Measurements from ENCODE around the gene HK1. TPM values are rescaled to one million over a fixed set of nuclear protein-coding genes. Genes with fewer than 3 reads are reported as not detected.

HK1 gene
- total and polyA plus RNA-seq, 2 donors (not counting 1 experiment from before 2014, with no cell fraction given), result 60.6 to 172 TPM

DNA sequence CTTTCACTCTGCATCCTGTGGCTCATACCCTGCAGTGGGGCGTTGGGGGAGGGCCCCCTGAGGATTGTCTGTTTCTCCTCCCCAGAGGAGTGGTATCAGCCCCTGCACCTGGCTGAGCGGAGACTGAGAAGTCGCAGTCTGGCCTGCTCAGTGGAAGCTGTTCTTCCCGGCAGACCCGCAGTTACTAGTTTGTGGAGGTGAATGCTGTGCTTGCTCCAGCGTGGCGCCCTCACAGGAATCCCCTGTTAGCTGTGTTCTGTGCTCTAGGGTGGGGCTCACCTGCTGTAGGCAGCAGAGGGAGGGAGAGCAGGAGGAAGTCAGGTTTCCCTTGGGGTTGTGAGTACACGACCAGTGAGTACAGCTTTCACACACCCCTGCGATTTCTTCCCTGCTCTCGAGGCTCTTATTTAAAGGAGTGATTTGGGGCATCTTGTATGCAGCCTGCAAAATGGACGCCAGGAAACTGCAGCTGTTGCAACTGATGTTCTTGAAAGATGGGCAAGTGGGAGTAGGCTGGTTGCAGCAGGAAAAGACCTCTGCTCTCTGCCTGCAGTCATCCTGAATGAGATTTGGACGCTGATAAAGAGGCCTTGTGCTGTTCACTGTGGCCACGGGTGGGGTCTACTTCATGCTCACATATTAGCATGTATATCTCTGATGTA, 66.4 kb downstream of the HK1 start:
- Histone ChIP-seq H2AFZ (ENCODE audit: low read length) (no peak overlapping the region), H3K79me2 (ENCODE audit: control insufficient read depth, insufficient read depth, low read length) (peaks cover 53% of the 10 kb centered on the region), H3K9me3 (ENCODE audit: control insufficient read depth, insufficient read depth, low read depth, low read length) (no peaks in the 10 kb centered on the region), H3K36me3 (ENCODE audit: control insufficient read depth, insufficient read depth, low read length) (peaks cover 12% of the 10 kb centered on the region), H3K27ac (ENCODE audit: insufficient read depth, low read length) (no peak overlapping the region), H3K4me2 (ENCODE audit: extremely low read depth, insufficient read depth, low read length) (no peak overlapping the region), H3K4me3 (replicated peaks in 1 of 4; ENCODE audit: control extremely low read depth in 1 of 4, insufficient read depth in 1 of 4, low read depth in 3 of 4, low read length in 4 of 4) (no peak overlapping the region), H3K27me3 (ENCODE audit: control insufficient read depth, insufficient read depth, low read length) (no peaks in the 10 kb centered on the region), H3K4me1 (ENCODE audit: control insufficient read depth, extremely low read depth, insufficient read depth, low read length) (peaks cover 18% of the 10 kb centered on the region), H4K20me1 (ENCODE audit: control insufficient read depth, extremely low read depth, insufficient read depth, low read length) (no peaks in the 10 kb centered on the region), H3K9ac (ENCODE audit: insufficient read depth, low read length) (no peak overlapping the region)
- TF ChIP-seq EZH2 (IDR thresholded peaks at IDR 0.05; ENCODE audit: low read length, missing control alignments), result no peak
- no peak for TF ChIP-seq CTCF (conservative IDR thresholded peaks at IDR 0.05 in 1 of 2, IDR thresholded peaks at IDR 0.05 in 1 of 2; ENCODE audit: low read depth in 1 of 2, low read length in 2 of 2)
- no peak for DNase-seq (ENCODE audit: low read depth in 2 of 2)

GRCh38 chr10:69345402-69345801, 67.1 kb downstream of the HK1 start:
- Histone ChIP-seq H3K4me2 (ENCODE audit: extremely low read depth, insufficient read depth, low read length) (no peak overlapping the region), H3K4me1 (ENCODE audit: control insufficient read depth, extremely low read depth, insufficient read depth, low read length) (peaks cover 21% of the 10 kb centered on the region), H3K4me3 (replicated peaks in 1 of 4; ENCODE audit: control extremely low read depth in 1 of 4, insufficient read depth in 1 of 4, low read depth in 3 of 4, low read length in 4 of 4) (no peak overlapping the region), H4K20me1 (ENCODE audit: control insufficient read depth, extremely low read depth, insufficient read depth, low read length) (no peaks in the 10 kb centered on the region), H3K27ac (ENCODE audit: insufficient read depth, low read length) (no peak overlapping the region), H3K79me2 (ENCODE audit: control insufficient read depth, insufficient read depth, low read length) (peaks cover 51% of the 10 kb centered on the region), H3K9ac (ENCODE audit: insufficient read depth, low read length) (no peak overlapping the region), H3K9me3 (ENCODE audit: control insufficient read depth, insufficient read depth, low read depth, low read length) (no peaks in the 10 kb centered on the region), H2AFZ (ENCODE audit: low read length) (no peak overlapping the region), H3K36me3 (ENCODE audit: control insufficient read depth, insufficient read depth, low read length) (peaks cover 12% of the 10 kb centered on the region), H3K27me3 (ENCODE audit: control insufficient read depth, insufficient read depth, low read length) (no peaks in the 10 kb centered on the region)
- DNase-seq (ENCODE audit: low read depth in 2 of 2), result no peak
- TF ChIP-seq EZH2 (IDR thresholded peaks at IDR 0.05; ENCODE audit: low read length, missing control alignments) (no peak), CTCF (conservative IDR thresholded peaks at IDR 0.05 in 1 of 2, IDR thresholded peaks at IDR 0.05 in 1 of 2; ENCODE audit: low read depth in 1 of 2, low read length in 2 of 2) (no peak)

DNA sequence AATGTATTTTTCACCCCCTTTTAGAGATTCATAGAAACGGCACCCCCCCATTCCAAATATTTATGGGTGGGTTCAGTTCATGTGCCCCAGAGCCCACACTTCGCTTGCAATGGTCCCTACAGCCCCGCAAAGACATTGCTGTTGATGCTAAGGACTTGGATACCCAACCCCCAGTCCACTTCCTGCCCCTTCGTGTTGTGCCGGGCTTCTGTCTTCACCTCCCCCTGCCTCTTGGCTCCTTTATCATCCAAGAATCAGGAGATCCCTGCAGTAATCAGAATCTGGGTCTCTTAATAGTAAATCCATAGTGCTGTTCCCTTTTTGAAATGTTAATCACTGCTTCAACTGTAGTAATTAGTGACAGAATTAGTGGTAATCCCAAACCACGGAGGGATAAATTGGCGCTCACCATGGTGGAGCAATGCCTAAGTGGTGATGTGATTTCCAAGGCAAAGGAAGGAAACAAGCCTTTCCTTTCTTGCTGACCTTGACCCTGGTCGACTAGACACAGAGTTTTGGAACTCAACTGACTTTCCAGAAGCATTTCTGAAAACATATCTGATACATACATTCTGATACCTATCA, 67.7 kb downstream of the HK1 start:
- Histone ChIP-seq H3K27ac (ENCODE audit: insufficient read depth, low read length) (no peak overlapping the region), H4K20me1 (ENCODE audit: control insufficient read depth, extremely low read depth, insufficient read depth, low read length) (no peaks in the 10 kb centered on the region), H3K79me2 (ENCODE audit: control insufficient read depth, insufficient read depth, low read length) (peaks cover 45% of the 10 kb centered on the region), H3K9me3 (ENCODE audit: control insufficient read depth, insufficient read depth, low read depth, low read length) (no peaks in the 10 kb centered on the region), H3K4me3 (replicated peaks in 1 of 4; ENCODE audit: control extremely low read depth in 1 of 4, insufficient read depth in 1 of 4, low read depth in 3 of 4, low read length in 4 of 4) (no peak overlapping the region), H3K4me2 (ENCODE audit: extremely low read depth, insufficient read depth, low read length) (no peak overlapping the region), H3K9ac (ENCODE audit: insufficient read depth, low read length) (no peak overlapping the region), H3K36me3 (ENCODE audit: control insufficient read depth, insufficient read depth, low read length) (peaks cover 12% of the 10 kb centered on the region), H3K27me3 (ENCODE audit: control insufficient read depth, insufficient read depth, low read length) (no peaks in the 10 kb centered on the region), H2AFZ (ENCODE audit: low read length) (no peak overlapping the region), H3K4me1 (ENCODE audit: control insufficient read depth, extremely low read depth, insufficient read depth, low read length) (peaks cover 21% of the 10 kb centered on the region)
- TF ChIP-seq EZH2 (IDR thresholded peaks at IDR 0.05; ENCODE audit: low read length, missing control alignments), result no peak
- no peak for TF ChIP-seq CTCF (conservative IDR thresholded peaks at IDR 0.05 in 1 of 2, IDR thresholded peaks at IDR 0.05 in 1 of 2; ENCODE audit: low read depth in 1 of 2, low read length in 2 of 2)
- no peak for DNase-seq (ENCODE audit: low read depth in 2 of 2)
